Middle frontal gyrus (tissue), 1 donor: ENCODE results near the gene SLC35G2.
"Not testable (repeated sequence)": the region's sequence is repeated elsewhere in the genome, so short reads cannot be mapped to it uniquely, and the experiment has no call there.

Experiments used
- DNase-seq: peaks from one replicate; pipeline ENCODE4 v3.0.0-alpha.2; 2015; ENCODE audit warnings: low spot score; ENCODE audit errors: extremely low spot score

Gene SLC35G2

GRCh38 chr3:136818769-136819391 lies at the start of gene SLC35G2:
Gene SLC35G2, plus strand, starts transcription at chr3:136819126. Its CDS starts 35,335 bp downstream, at chr3:136854461.
- no peak for DNase-seq

- DNase-seq: no peak
Measured at GRCh38 chr3:136772709-136773108, 46.2 kb upstream of the SLC35G2 start.

GRCh38 chr3:136778865-136779264 lies 40.1 kb upstream of the SLC35G2 start:
- DNase-seq: no peak

- no peak for DNase-seq
Measured at GRCh38 chr3:136780741-136781140, 38.2 kb upstream of the SLC35G2 start.

- no peak for DNase-seq
Measured at GRCh38 chr3:136783708-136784191, 35.2 kb upstream of the SLC35G2 start.

- DNase-seq: no peak
Measured at GRCh38 chr3:136787349-136787748, 31.6 kb upstream of the SLC35G2 start.

GRCh38 chr3:136788154-136788553 lies 30.8 kb upstream of the SLC35G2 start:
- no peak for DNase-seq

GRCh38 chr3:136789976-136790375 lies 28.9 kb upstream of the SLC35G2 start:
- DNase-seq: no peak

GRCh38 chr3:136790786-136791185 lies 28.1 kb upstream of the SLC35G2 start:
- no peak for DNase-seq

GRCh38 chr3:136792556-136793330 lies 26.2 kb upstream of the SLC35G2 start:
- no peak for DNase-seq

GRCh38 chr3:136801146-136801545 lies 17.8 kb upstream of the SLC35G2 start:
- not testable (repeated sequence) for DNase-seq

- DNase-seq: peak; percentile 58
Measured at GRCh38 chr3:136802481-136802996, 16.4 kb upstream of the SLC35G2 start.

GRCh38 chr3:136804141-136804540 lies 14.8 kb upstream of the SLC35G2 start:
- DNase-seq: no peak

GRCh38 chr3:136804813-136805212 lies 14.1 kb upstream of the SLC35G2 start:
- no peak for DNase-seq

GRCh38 chr3:136805795-136806194 lies 13.1 kb upstream of the SLC35G2 start:
- no peak for DNase-seq

GRCh38 chr3:136811701-136812100 lies 7.2 kb upstream of the SLC35G2 start:
- no peak for DNase-seq

GRCh38 chr3:136817448-136817847 lies 1.5 kb upstream of the SLC35G2 start:
- DNase-seq: no peak

- no peak for DNase-seq
Measured at GRCh38 chr3:136818191-136818768, 646 bp upstream of the SLC35G2 start.

- DNase-seq: no peak
Measured at GRCh38 chr3:136819392-136819730, 435 bp downstream of the SLC35G2 start.

- DNase-seq: no peak
Measured at GRCh38 chr3:136819731-136820679, 1.1 kb downstream of the SLC35G2 start.

- no peak for DNase-seq
Measured at GRCh38 chr3:136831461-136831860, 12.5 kb downstream of the SLC35G2 start.
